Activated gamma-delta T cell treated with anti-CD3 and anti-CD28 coated beads, Interleukin-2, amount 50 U/mL, for 16 hours (primary cell): Measurements from ENCODE around the gene PCDHGB5.
"Not testable (repeated sequence)": the region's sequence is repeated elsewhere in the genome, so short reads cannot be mapped to it uniquely, and the experiment has no call there.

Experiments used
- DNase-seq: peaks from one replicate; pipeline ENCODE4 v3.0.0-alpha.2; 2020; ENCODE audit warnings: low read depth

PCDHGB5 gene

GRCh38 chr5:141382469-141383294 lies 15.1 kb upstream of the PCDHGB5 start, which contains the start of gene PCDHGA7:
PCDHGA7 (plus strand) TSS chr5:141382742; CDS start chr5:141382900, 158 bp downstream.
- no peak for DNase-seq

GRCh38 chr5:141383345-141383744 lies 14.4 kb upstream of the PCDHGB5 start:
- DNase-seq = no peak

DNA sequence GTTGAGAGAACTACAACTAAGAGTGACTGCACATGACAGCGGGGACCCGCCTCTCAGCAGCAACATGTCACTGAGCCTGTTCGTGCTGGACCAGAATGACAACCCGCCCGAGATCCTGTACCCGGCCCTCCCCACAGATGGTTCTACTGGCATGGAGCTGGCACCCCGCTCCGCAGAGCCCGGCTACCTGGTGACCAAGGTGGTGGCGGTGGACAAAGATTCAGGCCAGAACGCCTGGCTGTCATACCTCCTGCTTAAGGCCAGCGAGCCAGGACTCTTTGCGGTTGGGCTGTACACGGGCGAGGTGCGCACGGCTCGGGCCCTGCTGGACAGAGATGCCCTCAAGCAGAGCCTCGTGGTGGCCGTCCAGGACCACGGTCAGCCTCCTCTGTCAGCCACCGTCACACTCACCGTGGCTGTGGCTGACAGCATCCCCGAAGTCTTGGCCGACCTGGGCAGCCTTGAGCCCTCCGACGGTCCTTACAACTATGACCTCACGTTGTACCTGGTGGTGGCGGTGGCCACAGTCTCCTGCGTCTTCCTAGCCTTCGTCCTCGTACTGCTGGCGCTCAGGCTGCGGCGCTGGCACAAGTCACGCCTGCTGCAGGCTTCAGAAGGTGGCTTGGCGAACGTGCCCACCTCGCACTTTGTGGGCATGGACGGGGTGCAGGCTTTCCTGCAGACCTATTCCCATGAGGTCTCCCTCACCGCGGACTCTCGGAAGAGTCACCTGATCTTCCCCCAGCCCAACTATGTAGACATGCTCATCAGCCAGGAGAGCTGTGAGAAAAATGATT lies 13.1 kb upstream of the PCDHGB5 start:
- DNase-seq = no peak

DNA sequence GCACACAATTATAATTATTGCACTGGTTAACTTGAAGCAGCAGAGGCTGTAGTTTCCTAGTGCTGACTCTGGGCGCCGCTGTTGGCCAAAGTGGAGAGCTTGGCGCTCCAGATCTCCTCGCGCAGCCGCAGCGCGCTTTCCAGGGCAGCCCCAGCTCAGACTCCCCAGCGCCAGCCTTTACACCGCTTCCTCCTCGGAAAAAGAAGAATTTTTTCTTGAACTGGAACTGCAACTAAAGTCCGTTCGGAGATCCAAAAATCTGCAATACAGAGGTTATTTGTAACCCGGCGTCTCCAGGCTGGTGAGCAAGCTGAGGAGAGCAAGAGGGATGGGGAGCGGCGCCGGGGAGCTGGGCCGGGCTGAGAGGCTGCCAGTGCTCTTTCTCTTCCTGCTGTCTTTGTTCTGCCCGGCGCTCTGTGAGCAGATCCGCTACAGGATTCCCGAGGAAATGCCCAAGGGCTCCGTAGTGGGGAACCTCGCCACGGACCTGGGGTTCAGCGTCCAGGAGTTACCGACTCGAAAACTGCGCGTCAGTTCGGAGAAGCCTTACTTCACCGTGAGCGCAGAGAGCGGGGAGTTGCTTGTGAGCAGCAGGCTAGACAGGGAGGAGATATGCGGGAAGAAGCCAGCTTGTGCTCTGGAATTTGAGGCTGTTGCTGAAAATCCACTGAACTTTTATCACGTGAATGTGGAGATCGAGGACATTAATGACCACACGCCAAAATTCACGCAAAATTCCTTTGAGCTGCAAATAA lies 10.0 kb upstream of the PCDHGB5 start, which contains the start of gene PCDHGB4:
Gene PCDHGB4, plus strand, starts transcription at position 142 of the 755 bp plus-strand sequence. Its CDS starts 187 bp downstream, at position 329.
- DNase-seq = not testable (repeated sequence)

GRCh38 chr5:141388661-141389060 lies 9.1 kb upstream of the PCDHGB5 start:
- no peak for DNase-seq

DNA sequence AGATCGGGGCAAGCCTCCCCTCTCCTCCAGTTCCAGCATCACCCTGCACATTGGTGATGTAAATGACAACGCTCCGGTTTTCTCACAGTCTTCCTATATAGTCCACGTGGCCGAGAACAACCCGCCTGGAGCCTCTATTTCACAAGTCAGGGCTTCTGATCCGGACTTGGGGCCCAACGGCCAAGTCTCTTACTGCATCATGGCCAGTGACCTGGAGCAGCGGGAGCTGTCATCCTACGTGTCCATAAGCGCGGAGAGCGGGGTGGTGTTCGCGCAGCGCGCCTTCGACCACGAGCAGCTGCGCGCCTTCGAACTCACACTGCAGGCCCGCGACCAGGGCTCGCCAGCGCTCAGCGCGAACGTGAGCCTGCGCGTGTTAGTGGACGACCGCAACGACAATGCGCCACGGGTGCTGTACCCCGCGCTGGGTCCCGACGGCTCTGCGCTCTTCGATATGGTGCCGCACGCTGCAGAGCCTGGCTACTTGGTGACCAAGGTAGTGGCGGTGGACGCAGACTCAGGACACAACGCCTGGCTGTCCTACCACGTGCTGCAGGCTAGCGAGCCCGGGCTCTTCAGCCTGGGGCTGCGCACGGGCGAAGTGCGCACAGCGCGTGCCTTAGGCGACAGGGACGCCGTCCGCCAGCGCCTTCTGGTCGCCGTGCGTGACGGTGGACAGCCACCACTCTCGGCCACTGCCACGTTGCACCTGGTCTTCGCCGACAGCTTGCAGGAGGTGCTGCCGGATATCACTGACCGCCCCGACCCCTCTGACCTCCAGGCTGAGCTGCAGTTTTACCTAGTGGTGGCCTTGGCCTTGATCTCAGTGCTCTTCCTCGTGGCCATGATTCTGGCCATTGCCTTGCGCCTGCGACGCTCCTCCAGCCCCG lies 8.3 kb upstream of the PCDHGB5 start:
- DNase-seq = no peak

DNA sequence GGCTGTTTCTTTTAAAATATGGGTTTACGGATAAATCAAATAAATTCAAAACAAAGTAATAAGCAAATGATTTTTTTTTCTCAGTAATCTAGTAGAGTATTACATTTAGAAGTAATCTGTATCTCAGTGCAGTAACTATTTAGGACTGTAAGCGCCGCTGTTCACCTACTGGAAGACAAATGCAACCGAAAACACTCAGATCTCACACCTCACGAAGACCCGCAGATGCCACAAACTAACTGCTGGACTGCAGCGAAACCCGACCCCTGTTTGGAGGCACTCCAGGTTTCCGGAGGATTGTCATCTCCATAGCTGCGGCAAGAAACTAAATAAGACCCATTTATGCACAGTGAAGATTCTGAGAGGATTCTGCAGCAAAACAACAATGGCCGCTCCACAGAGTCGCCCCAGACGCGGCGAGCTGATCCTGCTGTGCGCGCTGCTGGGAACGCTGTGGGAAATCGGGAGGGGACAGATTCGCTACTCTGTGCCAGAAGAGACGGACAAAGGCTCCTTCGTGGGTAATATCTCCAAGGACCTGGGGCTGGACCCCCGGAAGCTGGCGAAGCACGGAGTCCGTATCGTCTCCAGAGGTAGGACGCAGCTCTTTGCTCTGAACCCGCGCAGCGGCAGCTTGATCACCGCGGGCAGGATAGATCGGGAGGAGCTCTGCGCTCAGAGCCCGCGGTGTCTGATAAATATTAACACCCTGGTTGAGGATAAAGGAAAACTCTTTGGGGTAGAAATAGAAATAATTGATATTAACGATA lies 5.1 kb upstream of the PCDHGB5 start, which contains the start of gene PCDHGA8:
Gene PCDHGA8, plus strand, starts transcription at position 205 of the 770 bp plus-strand sequence. Its CDS starts 181 bp downstream, at position 386.
- no peak for DNase-seq

DNA sequence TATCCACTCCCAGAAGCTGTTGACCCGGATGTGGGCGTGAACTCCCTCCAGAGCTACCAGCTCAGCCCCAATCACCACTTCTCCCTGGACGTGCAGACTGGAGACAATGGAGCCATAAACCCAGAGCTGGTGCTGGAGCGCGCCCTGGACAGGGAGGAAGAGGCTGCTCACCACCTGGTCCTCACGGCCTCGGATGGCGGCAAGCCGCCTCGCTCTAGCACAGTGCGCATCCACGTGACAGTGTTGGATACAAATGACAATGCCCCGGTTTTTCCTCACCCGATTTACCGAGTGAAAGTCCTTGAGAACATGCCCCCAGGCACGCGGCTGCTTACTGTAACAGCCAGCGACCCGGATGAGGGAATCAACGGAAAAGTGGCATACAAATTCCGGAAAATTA lies 4.5 kb upstream of the PCDHGB5 start:
- no peak for DNase-seq

DNA sequence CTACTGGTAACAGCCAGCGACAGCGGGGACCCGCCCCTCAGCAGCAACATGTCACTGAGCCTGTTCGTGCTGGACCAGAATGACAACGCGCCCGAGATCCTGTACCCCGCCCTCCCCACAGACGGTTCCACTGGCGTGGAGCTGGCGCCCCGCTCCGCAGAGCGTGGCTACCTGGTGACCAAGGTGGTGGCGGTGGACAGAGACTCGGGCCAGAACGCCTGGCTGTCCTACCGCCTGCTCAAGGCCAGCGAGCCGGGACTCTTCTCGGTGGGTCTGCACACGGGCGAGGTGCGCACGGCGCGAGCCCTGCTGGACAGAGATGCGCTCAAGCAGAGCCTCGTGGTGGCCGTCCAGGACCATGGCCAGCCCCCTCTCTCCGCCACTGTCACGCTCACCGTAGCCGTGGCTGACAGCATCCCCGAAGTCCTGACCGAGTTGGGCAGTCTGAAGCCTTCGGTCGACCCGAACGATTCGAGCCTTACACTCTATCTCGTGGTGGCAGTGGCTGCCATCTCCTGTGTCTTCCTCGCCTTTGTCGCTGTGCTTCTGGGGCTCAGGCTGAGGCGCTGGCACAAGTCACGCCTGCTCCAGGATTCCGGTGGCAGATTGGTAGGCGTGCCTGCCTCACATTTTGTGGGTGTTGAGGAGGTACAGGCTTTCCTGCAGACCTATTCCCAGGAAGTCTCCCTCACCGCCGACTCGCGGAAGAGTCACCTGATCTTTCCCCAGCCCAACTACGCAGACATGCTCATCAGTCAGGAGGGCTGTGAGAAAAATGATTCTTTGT lies 3.2 kb upstream of the PCDHGB5 start:
- not testable (repeated sequence) for DNase-seq

- no peak for DNase-seq
Measured at GRCh38 chr5:141398608-141399007, 861 bp downstream of the PCDHGB5 start.

- DNase-seq = no peak
Measured at GRCh38 chr5:141399555-141400258, 2.0 kb downstream of the PCDHGB5 start.

- no peak for DNase-seq
Measured at GRCh38 chr5:141402553-141403243, 5.0 kb downstream of the PCDHGB5 start, which contains the start of gene PCDHGA9. PCDHGA9 (plus strand) TSS chr5:141402778; CDS start chr5:141402953, 175 bp downstream.

GRCh38 chr5:141403387-141403786 lies 5.6 kb downstream of the PCDHGB5 start:
- no peak for DNase-seq

- DNase-seq = not testable (repeated sequence)
Measured at GRCh38 chr5:141407790-141408505, 10.2 kb downstream of the PCDHGB5 start, which contains the start of gene PCDHGB6. PCDHGB6 (plus strand) TSS chr5:141408021; CDS start chr5:141408203, 182 bp downstream.

DNA sequence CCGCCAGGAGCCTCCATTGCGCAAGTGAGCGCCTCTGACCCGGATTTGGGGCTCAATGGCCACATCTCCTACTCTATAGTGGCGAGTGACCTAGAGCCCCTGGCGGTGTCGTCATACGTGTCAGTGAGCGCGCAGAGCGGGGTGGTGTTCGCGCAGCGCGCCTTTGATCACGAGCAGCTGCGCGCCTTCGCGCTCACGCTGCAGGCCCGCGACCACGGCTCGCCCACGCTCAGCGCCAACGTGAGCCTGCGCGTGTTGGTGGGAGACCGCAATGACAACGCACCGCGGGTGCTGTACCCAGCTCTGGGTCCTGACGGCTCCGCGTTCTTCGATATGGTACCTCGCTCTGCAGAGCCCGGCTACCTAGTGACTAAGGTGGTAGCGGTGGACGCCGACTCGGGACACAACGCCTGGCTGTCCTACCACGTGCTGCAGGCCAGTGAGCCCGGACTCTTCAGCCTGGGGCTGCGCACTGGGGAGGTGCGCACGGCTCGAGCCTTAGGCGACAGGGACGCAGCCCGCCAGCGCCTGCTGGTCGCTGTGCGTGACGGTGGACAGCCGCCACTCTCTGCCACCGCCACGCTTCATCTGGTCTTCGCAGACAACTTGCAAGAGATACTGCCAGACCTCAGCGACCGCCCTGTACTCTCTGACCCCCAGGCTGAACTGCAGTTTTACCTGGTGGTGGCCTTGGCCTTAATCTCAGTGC lies 12.0 kb downstream of the PCDHGB5 start:
- no peak for DNase-seq

GRCh38 chr5:141411575-141411974 lies 13.8 kb downstream of the PCDHGB5 start:
- no peak for DNase-seq
